Stimulated activated CD4-positive, alpha-beta T cell treated with anti-CD3 and anti-CD28 coated beads, Interleukin-2, amount 100 ng/mL, for 24 hours (primary cell): ENCODE measurements around the gene KLHDC7B.
A peak's percentile ranks its signal among the peaks of the same experiment; 100 is the strongest.
"Not testable (repeated sequence)": the region's sequence is repeated elsewhere in the genome, so short reads cannot be mapped to it uniquely, and the experiment has no call there.

ENCODE experiments used
- DNase-seq, 2 donors: peaks; one replicate each; pipeline ENCODE4 v3.0.0-alpha.2; 2020

KLHDC7B gene

GRCh38 chr22:50529897-50530579, 15.7 kb upstream of the KLHDC7B start, which contains the start of gene TYMP:
TYMP (minus strand) TSS chr22:50530012; CDS start chr22:50529709, 303 bp downstream.
- peak; percentile 73 to 81 for DNase-seq

GRCh38 chr22:50530580-50530876, 15.2 kb upstream of the KLHDC7B start:
- no peak for DNase-seq

- DNase-seq: peak; percentile 85 to 87
Measured at GRCh38 chr22:50530877-50531545, 14.7 kb upstream of the KLHDC7B start.

- DNase-seq: peak; percentile 74 to 78
Measured at GRCh38 chr22:50531546-50531961, 14.1 kb upstream of the KLHDC7B start.

- peak in 1 of 2 donors; percentile 50 for DNase-seq
Measured at GRCh38 chr22:50531962-50532674, 13.6 kb upstream of the KLHDC7B start.

GRCh38 chr22:50532824-50533796, 12.6 kb upstream of the KLHDC7B start:
- no peak for DNase-seq

GRCh38 chr22:50533856-50534711, 11.6 kb upstream of the KLHDC7B start:
- DNase-seq: not testable (repeated sequence)

GRCh38 chr22:50535113-50535512, 10.6 kb upstream of the KLHDC7B start:
- DNase-seq: no peak

GRCh38 chr22:50536226-50536625, 9.5 kb upstream of the KLHDC7B start:
- no peak for DNase-seq

GRCh38 chr22:50537765-50538164, 7.9 kb upstream of the KLHDC7B start:
- DNase-seq: no peak

- peak in 1 of 2 donors; percentile 16 for DNase-seq
Measured at GRCh38 chr22:50540381-50540780, 5.3 kb upstream of the KLHDC7B start.

- peak; percentile 26 to 36 for DNase-seq
Measured at GRCh38 chr22:50541667-50542026, 4.1 kb upstream of the KLHDC7B start.

- peak in 1 of 2 donors; percentile 47 for DNase-seq
Measured at GRCh38 chr22:50542416-50542927, 3.2 kb upstream of the KLHDC7B start.

GRCh38 chr22:50544078-50544745, 1.5 kb upstream of the KLHDC7B start:
- peak; percentile 84 to 89 for DNase-seq

- DNase-seq: peak in 1 of 2 donors; percentile 37
Measured at GRCh38 chr22:50544746-50545253, 899 bp upstream of the KLHDC7B start.

GRCh38 chr22:50546326-50547262, 895 bp downstream of the KLHDC7B start:
- no peak for DNase-seq

- DNase-seq: no peak
Measured at GRCh38 chr22:50547263-50547985, 1.7 kb downstream of the KLHDC7B start.

- DNase-seq: peak; percentile 63 to 66
Measured at GRCh38 chr22:50548040-50548920, 2.6 kb downstream of the KLHDC7B start.
